Thyroid gland (tissue), 4 donors: ENCODE measurements around the gene GRXCR2.

Experiments
- CTCF ChIP-seq, 6 experiments: fragments of 200-600 bp in 3 of 6; fragments of 450-650 bp in 3 of 6; sonication (generic) in 3 of 6; IDR thresholded peaks; one replicate each; pipeline ENCODE4 v1.5.1; 2016 to 2019; ENCODE audit warnings: antibody characterized with exemption in 6 of 6, mild to moderate bottlenecking in 2 of 6, inconsistent platforms in 1 of 6, moderate library complexity in 1 of 6
- POLR2A ChIP-seq, 2 donors: fragments of 450-650 bp; IDR thresholded peaks; one replicate each; pipeline ENCODE4 v1.6.1; 2017; ENCODE audit warnings: antibody characterized with exemption in 2 of 2, mild to moderate bottlenecking in 2 of 2, moderate library complexity in 1 of 2

GRCh38 chr5:145854651-145855258 is 18.1 kb downstream of the GRXCR2 start:
- TF ChIP-seq CTCF (IDR thresholded peaks at IDR 0.05) (no peak), POLR2A (IDR thresholded peaks at IDR 0.05) (no peak)
